Endothelial cell of umbilical vein (primary cell): ENCODE measurements around the gene ST6GALNAC3.

Experiments
- CTCF ChIP-seq, 2 donors: IDR thresholded peaks; 1 replicate in 1 of 2; 2 replicates in 1 of 2; pipeline ENCODE4 v1.5.1; 2011; ENCODE audit warnings: low read length in 2 of 2, mild to moderate bottlenecking in 2 of 2, moderate library complexity in 2 of 2, control low read depth in 1 of 2, inconsistent platforms in 1 of 2, low read depth in 1 of 2; ENCODE audit not compliant: insufficient read depth in 1 of 2; ENCODE audit errors: extremely low read depth in 1 of 2
- POLR2A ChIP-seq: IDR thresholded peaks from 2 replicates; pipeline ENCODE4 v1.6.1; 2012; ENCODE audit warnings: low read depth, mild to moderate bottlenecking, control low read depth, low read length

- TF ChIP-seq CTCF (IDR thresholded peaks at IDR 0.05; ENCODE audit: extremely low read depth in 1 of 2, insufficient read depth in 1 of 2, low read depth in 1 of 2, low read length in 2 of 2) (no peak), POLR2A (no peak)
Observed at GRCh38 chr1:76679534-76680152, 605.1 kb downstream of the ST6GALNAC3 start.
